DND-41 (cell line): ENCODE data around the gene NCR2.

Experiments
- CTCF ChIP-seq: IDR thresholded peaks from 2 replicates; pipeline ENCODE4 v1.5.1; 2012; ENCODE audit warnings: borderline replicate concordance, low read length, moderate library complexity, mild to moderate bottlenecking; ENCODE audit not compliant: poor library complexity, severe bottlenecking; ENCODE audit errors: extremely low read depth
- EZH2 ChIP-seq: IDR thresholded peaks from 3 replicates; pipeline ENCODE4 v1.6.1; 2012; ENCODE audit warnings: borderline replicate concordance, low read depth, mild to moderate bottlenecking, moderate library complexity, low read length, inconsistent platforms; ENCODE audit not compliant: severe bottlenecking

- TF ChIP-seq CTCF, result no peak
- TF ChIP-seq EZH2, result no peak
These were observed 3.2 kb upstream of the NCR2 start for GRCh38 chr6:41332241-41332640.
